ENCODE measurements around the gene IL24.

- TF ChIP-seq MAX (IDR thresholded peaks at IDR 0.05; ENCODE audit: low read depth, low read length) = peak; percentile 89
- TF ChIP-seq POLR2AphosphoS5 (IDR thresholded peaks at IDR 0.05; ENCODE audit: low read length) = peak; percentile 86
- TF ChIP-seq TBL1XR1 (IDR thresholded peaks at IDR 0.05; ENCODE audit: low read depth, low read length) = no peak
- peak; percentile 77 to 88 for TF ChIP-seq BHLHE40 (IDR thresholded peaks at IDR 0.05; ENCODE audit: borderline replicate concordance in 1 of 2, low read depth in 2 of 2, low read length in 1 of 2)
- TF ChIP-seq CTCF (IDR thresholded peaks at IDR 0.05 in 2 of 3, conservative IDR thresholded peaks at IDR 0.05 in 1 of 3; ENCODE audit: control insufficient read depth in 2 of 3, extremely low read depth in 1 of 3, insufficient read depth in 1 of 3, low read depth in 3 of 3, low read length in 3 of 3) = peak in 1 of 3 experiments; percentile 29; a peak in 1 of 6 replicates
- TF ChIP-seq POLR2A (IDR thresholded peaks at IDR 0.05; ENCODE audit: low read depth, low read length) = no peak
- no peak for TF ChIP-seq HDAC2 (IDR thresholded peaks at IDR 0.05)
- peak; percentile 88 for TF ChIP-seq YY1 (IDR thresholded peaks at IDR 0.05; ENCODE audit: low read depth, low read length)
- no peak for TF ChIP-seq ZBTB11 (CRISPR knock-in tag; IDR thresholded peaks at IDR 0.05)
- TF ChIP-seq ZBTB40 (IDR thresholded peaks at IDR 0.05; ENCODE audit: borderline replicate concordance) = no peak
- no peak for TF ChIP-seq CBFB (IDR thresholded peaks at IDR 0.05; ENCODE audit: low read depth)
- TF ChIP-seq SMC3 (IDR thresholded peaks at IDR 0.05; ENCODE audit: borderline replicate concordance, low read length) = peak; percentile 67; the same call in 1 of the 2 replicates
- no peak for TF ChIP-seq EGR1 (IDR thresholded peaks at IDR 0.05; ENCODE audit: borderline replicate concordance in 1 of 2, low read depth in 2 of 2, low read length in 2 of 2)
Measured at GRCh38 chr1:206925106-206925736, 28.0 kb downstream of the IL24 start.
